ENCODE data around the gene ARFGEF2. TPM values are rescaled to one million over a fixed set of nuclear protein-coding genes. Genes with fewer than 3 reads are reported as not detected.
"Not testable (repeated sequence)": the region's sequence is repeated elsewhere in the genome, so short reads cannot be mapped to it uniquely, and the experiment has no call there.

ARFGEF2 gene
- total and polyA plus RNA-seq, 2 experiments from 2014 or later, result 8.5 to 20.6 TPM

DNA sequence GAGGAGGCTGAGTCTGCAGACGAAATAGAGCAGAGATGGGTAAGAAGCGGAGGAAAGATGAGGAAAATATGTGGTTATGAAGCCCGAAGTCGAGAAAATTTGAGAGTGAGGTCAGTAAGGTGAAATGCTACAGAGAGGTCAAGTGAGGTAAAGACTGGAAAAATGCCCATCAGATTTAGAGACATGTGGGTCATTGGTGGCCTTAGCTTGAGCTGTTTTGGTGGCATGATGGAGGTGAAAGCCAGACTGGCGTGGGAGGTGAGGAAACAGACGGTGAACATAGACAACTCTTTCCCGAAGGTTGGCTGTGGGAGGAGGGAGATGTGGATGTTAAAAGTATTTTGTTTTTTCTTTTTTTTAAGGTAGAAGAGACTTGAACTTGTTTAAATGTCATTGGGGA lies 9.4 kb downstream of the ARFGEF2 start:
- Histone ChIP-seq H3K27me3 (no peaks in the 10 kb centered on the region), H3K9me3 (ENCODE audit: low read depth) (no peaks in the 10 kb centered on the region)
- TF ChIP-seq, protein P1, sequence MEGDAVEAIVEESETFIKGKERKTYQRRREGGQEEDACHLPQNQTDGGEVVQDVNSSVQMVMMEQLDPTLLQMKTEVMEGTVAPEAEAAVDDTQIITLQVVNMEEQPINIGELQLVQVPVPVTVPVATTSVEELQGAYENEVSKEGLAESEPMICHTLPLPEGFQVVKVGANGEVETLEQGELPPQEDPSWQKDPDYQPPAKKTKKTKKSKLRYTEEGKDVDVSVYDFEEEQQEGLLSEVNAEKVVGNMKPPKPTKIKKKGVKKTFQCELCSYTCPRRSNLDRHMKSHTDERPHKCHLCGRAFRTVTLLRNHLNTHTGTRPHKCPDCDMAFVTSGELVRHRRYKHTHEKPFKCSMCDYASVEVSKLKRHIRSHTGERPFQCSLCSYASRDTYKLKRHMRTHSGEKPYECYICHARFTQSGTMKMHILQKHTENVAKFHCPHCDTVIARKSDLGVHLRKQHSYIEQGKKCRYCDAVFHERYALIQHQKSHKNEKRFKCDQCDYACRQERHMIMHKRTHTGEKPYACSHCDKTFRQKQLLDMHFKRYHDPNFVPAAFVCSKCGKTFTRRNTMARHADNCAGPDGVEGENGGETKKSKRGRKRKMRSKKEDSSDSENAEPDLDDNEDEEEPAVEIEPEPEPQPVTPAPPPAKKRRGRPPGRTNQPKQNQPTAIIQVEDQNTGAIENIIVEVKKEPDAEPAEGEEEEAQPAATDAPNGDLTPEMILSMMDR (IDR thresholded peaks at IDR 0.05; ENCODE audit: low read depth, low read length), result no peak

DNA sequence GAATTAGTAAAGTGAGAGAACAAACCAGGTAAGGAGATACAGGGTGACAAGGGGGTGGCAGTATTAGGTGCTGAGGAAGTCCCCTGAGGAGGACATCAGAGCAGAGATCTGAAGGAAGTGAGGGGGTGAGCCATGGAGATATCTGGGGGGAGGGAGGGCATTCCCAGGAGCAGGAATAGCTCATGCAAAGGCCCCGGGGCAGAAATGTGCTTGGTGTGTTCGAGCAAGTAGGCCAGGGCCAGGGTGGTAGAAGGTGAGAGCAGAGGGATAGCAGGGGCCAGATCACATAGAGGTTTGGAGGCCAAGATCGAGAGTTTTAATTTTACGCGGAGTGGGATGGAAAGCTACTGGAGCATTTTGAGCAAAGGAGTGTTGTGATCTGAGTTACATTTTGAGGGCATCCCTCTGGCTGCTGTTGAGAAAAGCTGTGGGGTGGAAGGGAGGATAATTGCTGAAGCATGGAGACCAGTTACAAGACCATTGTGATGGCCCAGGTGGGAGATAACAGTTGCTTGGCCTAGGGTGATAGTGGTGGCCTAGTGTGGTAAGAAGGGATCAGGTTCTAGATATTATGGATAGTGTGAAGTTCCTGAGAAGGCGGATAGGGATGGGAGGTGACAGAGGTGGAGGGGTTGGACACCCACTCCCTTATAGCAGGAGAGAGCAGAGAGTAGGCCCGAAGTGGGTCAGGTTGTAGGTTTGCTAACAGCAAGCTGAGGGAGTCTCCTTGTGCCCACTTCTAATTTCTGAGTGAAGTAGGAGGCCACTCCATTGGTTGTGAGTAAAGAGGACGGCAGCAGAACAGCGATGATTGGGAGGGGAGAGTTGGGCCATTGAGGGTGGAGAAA lies 10.2 kb downstream of the ARFGEF2 start:
- no peak overlapping the region for H3K27ac ChIP-seq
- H3K4me3 ChIP-seq, result no peak overlapping the region
- H3K36me3 ChIP-seq, result no peaks in the 10 kb centered on the region
- no peaks in the 10 kb centered on the region for H3K27me3 ChIP-seq
- no peaks in the 10 kb centered on the region for H3K9me3 ChIP-seq (ENCODE audit: low read depth)
- H3K4me1 ChIP-seq (ENCODE audit: low read depth), result peaks cover 15% of the 10 kb centered on the region
- DNase-seq (ENCODE audit: low read depth in 1 of 2, low spot score in 1 of 2), result no peak
- TF ChIP-seq, protein P1 (IDR thresholded peaks at IDR 0.05; ENCODE audit: low read depth, low read length), result no peak

More for the DNA sequence above, 9.4 kb downstream of the ARFGEF2 start:
- Histone ChIP-seq H3K4me1 (ENCODE audit: low read depth) (peaks cover 15% of the 10 kb centered on the region), H3K36me3 (no peaks in the 10 kb centered on the region), H3K27ac (no peak overlapping the region), H3K4me3 (no peak overlapping the region)
- DNase-seq (ENCODE audit: low read depth in 1 of 2, low spot score in 1 of 2), result no peak

DNA sequence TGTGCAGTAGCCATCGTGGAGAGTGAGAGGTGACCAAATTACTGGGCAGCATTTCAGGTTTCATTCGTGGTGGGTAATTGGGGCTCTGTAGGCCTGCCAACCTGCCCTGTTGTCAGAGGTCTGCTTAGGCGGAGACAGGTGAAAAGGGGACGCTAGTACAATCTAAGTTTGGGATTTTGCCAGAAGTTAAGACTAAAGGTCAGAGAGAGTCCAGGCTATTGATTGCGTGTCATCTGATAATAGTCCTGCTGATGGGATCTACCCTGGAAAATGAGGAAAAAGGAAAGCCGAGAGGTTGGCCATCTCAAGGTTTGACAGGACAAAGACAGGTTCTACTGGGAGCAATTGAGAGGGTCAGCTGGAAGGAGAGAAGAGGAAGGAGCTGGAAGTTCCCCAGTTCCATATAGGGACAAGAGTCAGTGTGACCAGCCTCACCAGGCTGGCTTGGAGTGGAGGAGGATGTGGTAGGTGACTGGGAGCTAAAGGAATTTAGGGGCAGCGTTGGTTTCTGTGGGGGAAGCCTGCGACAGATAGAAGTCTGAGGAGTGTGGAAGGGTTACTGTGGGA lies 10.9 kb downstream of the ARFGEF2 start:
- Histone ChIP-seq H3K4me1 (ENCODE audit: low read depth) (peaks cover 15% of the 10 kb centered on the region), H3K27me3 (no peaks in the 10 kb centered on the region), H3K4me3 (no peak overlapping the region), H3K9me3 (ENCODE audit: low read depth) (no peaks in the 10 kb centered on the region), H3K36me3 (no peaks in the 10 kb centered on the region), H3K27ac (no peak overlapping the region)
- TF ChIP-seq, protein P1 (IDR thresholded peaks at IDR 0.05; ENCODE audit: low read depth, low read length), result no peak
- DNase-seq (ENCODE audit: low read depth in 1 of 2, low spot score in 1 of 2), result no peak

DNA sequence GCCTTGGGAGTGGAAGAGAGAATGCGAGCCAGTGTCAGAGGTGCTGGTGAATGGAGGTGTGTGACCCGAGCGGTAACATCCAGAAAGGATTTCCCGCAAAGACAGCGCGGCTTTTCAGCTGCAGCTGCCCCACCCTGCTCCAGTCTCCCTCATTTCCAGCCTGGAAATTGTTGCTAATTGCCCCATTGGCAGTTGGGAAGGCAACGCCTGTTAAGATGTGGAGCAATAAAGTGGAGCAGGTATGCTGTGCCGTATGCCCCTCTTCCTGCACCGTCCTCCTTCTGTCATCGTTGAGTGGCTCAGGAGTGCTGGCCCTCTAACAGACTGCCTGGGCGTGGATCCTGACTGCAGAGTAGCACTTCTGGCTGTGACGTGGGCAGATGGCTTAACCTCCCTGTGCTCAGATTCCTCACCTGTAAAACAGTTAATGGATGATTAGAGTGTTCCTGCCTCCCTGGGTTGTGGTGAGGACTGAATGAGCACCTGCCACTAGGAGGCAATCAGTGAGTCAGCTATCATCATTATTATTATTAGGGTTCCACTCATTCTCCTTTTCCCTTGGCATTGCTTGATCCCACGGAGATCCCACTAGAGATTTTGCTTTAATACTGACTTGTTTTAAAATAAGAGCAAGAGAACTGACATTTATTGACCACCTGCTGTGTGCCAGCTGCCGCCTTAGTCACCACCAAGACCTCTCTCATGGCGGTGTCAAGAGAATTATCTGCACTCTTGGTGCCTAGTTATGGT lies 11.7 kb downstream of the ARFGEF2 start:
- TF ChIP-seq, protein P1 (IDR thresholded peaks at IDR 0.05; ENCODE audit: low read depth, low read length), result no peak
- DNase-seq (ENCODE audit: low read depth in 1 of 2, low spot score in 1 of 2), result no peak

DNA sequence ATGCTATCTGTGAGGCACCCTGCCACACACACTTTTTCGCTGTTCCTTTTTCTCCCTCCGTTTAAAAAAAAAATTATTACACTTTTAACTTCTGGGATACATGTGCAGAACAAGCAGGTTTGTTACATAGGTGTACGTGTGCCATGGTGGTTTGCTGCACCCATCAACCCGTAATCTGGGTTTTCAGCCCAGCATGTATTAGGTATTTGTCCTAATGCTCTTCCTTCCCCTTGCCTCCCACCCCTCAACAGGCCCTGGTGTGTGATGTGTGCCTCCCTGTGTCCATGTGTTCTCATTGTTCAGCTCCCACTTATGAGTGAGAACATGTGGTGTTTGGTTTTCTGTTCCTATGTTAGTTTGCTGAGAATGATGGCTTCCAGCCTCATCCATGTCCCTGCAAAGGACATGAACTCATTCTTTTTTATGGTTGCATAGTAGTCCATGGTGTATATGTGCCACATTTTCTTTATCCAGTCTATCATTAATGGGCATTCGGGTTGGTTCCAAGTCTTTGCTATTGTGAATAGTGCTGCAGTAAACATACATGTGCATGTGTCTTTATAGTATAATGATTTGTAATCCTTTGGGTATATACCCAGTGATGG lies 12.9 kb downstream of the ARFGEF2 start:
- H3K27me3 ChIP-seq; H3K4me3 ChIP-seq; H3K9me3 ChIP-seq (ENCODE audit: low read depth); H3K27ac ChIP-seq; DNase-seq (ENCODE audit: low read depth in 1 of 2, low spot score in 1 of 2); H3K36me3 ChIP-seq; H3K4me1 ChIP-seq (ENCODE audit: low read depth): not testable (repeated sequence)

More for the DNA sequence above, 11.7 kb downstream of the ARFGEF2 start:
- Histone ChIP-seq H3K4me3 (no peak overlapping the region), H3K27ac (no peak overlapping the region), H3K27me3 (no peaks in the 10 kb centered on the region), H3K36me3 (no peaks in the 10 kb centered on the region), H3K9me3 (ENCODE audit: low read depth) (no peaks in the 10 kb centered on the region), H3K4me1 (ENCODE audit: low read depth) (peaks cover 15% of the 10 kb centered on the region)

DNA sequence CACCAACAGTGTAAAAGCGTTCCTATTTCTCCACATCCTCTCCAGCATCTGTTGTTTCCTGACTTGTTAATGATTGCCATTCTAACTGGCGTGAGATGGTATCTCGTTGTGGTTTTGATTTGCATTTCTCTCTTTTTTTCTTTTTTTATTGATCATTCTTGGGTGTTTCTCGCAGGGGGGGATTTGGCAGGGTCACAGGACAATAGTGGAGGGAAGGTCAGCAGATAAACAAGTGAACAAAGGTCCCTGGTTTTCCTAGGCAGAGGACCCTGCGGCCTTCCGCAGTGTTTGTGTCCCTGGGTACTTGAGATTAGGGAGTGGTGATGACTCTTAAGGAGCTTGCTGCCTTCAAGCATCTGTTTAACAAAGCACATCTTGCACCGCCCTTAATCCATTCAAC lies 13.5 kb downstream of the ARFGEF2 start:
- H3K27ac ChIP-seq, result not testable (repeated sequence)

DNA sequence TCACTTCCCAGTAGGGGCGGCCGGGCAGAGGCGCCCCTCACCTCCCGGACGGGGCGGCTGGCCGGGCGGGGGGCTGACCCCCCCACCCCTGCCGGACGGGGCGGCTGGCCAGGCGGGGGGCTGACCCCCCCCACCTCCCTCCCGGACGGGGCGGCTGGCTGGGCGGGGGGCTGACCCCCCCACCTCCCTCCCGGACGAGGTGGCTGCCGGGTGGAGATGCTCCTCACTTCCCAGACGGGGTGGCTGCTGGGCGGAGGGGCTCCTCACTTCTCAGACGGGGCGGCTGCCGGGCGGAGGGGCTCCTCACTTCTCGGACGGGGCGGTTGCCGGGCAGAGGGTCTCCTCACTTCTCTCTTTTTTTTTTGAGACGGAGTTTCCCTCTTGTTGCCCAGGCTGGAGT lies 14.7 kb downstream of the ARFGEF2 start:
- H3K4me3 ChIP-seq; H3K36me3 ChIP-seq; H3K27ac ChIP-seq; H3K27me3 ChIP-seq; DNase-seq (ENCODE audit: low read depth in 1 of 2, low spot score in 1 of 2); H3K9me3 ChIP-seq (ENCODE audit: low read depth); H3K4me1 ChIP-seq (ENCODE audit: low read depth): not testable (repeated sequence)

More for the DNA sequence above, 13.5 kb downstream of the ARFGEF2 start:
- not testable (repeated sequence) for H3K4me3 ChIP-seq; H3K36me3 ChIP-seq; H3K27me3 ChIP-seq; H3K9me3 ChIP-seq (ENCODE audit: low read depth); DNase-seq (ENCODE audit: low read depth in 1 of 2, low spot score in 1 of 2); H3K4me1 ChIP-seq (ENCODE audit: low read depth)
